GM18526 (cell line): ENCODE data around the gene TSPAN11.

Experiments
- POLR2A ChIP-seq: IDR thresholded peaks from 3 replicates; pipeline ENCODE4 v1.6.1; 2011; ENCODE audit not compliant: insufficient read length; ENCODE audit errors: extremely low read depth

The TSPAN11 gene

DNA sequence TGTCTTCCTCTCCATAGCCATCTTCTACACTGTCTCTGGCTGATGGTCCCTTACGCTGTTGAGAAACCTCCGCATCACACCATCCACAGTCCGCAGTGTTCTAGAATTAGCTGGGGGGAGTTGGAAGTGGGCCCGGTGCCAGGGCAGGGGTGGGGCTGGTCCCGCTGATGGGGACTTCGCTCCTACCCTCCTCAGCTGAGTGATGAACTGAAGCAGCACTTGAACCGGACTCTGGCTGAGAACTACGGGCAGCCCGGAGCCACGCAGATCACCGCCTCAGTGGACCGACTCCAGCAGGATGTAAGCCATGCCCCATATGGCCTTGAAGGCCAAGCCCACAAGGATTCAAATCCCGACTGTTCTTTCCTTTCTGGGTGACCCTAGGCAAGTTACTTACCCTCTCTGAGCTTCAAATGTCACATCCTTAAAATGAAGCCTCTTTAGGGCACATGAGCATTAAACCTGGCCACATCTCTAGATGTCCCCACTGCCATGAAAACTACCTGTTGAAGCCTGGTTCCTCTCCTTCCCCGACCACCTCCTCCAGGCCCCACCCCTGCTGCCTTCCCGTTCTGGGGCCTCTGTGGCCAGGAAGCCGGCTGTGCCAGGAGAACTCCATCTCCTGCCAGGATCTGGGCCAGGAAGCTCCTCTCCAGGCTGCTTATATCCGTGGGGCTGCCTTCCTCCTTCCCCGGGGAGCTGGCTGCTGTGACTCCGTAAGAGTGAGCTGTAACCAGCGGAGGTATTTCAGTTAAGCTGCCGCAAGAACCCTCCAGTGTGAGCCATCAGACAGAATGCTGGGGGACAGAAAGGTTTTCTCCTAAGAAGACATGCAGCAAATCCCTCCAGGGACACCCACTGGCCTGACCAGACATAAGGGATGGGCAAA, 53.1 kb downstream of the TSPAN11 start:
- no peak for TF ChIP-seq POLR2A

GRCh38 chr12:30980955-30981662, 54.6 kb downstream of the TSPAN11 start:
- no peak for TF ChIP-seq POLR2A

DNA sequence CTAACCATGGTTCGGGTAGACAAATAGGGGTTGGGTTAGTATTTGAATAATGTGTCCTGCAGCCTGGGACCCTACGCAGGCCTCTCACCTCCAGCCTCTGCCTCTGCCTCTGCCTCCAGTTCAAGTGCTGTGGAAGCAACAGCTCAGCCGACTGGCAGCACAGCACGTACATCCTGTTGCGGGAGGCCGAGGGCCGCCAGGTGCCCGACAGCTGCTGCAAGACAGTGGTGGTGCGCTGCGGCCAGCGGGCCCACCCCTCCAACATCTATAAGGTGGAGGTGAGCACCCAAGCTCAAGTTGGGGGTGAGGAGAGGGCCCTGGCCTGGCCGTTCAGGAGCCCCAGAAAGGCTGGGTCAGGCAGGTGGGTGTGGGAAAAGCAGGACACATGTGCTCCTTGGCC, 55.9 kb downstream of the TSPAN11 start:
- TF ChIP-seq POLR2A = no peak

DNA sequence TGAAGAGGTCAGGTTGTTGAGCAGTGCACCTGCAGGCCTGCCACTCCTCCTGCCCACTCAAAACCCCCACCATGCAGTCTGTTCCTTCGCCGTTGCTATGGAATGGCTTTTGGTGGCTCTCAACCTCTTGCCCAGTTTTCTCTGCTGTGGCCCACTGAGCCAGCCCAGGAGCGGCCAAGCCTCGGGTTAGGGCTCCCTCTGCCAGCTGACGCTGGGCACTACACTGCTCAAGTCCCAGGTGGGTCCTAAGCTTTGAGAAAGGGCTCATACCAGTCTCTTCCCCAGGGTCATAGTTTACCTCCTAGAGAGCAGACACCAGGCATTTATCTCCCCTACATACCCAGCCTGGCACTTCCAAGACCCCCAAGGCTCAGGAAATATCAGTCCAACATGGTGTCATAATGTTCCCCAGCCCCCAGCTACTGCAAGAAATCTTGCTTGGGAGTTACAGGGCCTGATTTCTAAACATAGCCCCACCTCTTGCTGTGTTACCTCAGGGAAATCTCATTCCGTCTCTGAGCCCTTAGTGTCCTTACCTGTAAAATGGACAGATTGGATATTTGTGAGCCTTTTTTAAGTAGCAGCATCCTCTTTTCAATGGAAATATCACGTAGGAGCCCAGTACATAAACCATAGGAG, 59.4 kb downstream of the TSPAN11 start:
- no peak for TF ChIP-seq POLR2A

GRCh38 chr12:30988086-30988485, 61.5 kb downstream of the TSPAN11 start:
- TF ChIP-seq POLR2A = no peak

DNA sequence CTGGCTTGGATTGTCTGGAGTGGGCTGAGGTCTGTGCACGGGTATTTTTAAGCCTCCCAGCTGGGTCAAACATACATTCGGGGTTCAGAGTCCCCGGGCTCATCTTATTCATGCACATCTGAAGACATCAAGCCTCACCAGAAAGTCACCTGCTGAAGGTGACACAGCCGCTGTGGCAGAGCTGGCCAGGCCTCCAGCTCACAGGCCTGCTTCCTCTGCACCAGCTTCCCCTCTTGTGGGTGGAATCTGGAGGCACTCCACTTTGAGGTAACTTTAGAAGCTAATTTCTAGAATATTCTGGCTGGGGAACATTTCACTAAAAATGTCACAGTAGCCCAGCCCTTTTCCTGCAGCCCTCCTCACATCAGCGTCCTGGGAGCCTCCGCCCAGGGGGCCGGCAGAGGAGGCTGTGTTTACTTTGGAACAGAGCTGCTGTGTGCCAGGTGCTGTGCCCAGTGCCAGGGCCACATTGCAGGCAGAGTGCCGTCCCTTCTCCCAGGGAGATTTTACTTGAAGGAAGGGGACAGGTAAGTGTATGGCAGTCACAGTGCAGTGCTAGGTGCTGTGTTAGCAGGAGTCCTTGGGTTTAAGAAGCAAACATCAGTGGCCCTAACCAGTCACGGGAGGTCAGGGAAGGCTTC, 62.2 kb downstream of the TSPAN11 start:
- no peak for TF ChIP-seq POLR2A

DNA sequence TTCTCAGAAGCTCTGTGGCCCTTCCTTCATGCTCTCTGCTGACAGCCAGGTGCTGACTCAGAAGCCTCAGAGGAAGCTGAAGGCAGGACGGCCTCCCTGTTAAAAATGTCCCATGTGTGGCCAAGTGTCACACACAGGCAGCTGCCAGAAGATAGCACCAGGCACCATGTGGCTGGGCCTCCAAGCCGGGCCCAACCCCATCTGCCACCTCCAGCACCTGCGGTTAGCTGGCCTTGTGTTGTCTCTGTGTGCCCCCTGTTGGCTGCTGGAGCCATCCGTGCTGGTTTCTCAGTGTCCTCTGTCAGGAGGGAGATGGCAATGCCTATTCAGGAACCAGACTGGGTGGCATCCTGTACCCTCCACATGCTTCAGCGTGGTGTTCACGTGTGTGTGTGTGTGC, 63.2 kb downstream of the TSPAN11 start:
- TF ChIP-seq POLR2A = no peak

DNA sequence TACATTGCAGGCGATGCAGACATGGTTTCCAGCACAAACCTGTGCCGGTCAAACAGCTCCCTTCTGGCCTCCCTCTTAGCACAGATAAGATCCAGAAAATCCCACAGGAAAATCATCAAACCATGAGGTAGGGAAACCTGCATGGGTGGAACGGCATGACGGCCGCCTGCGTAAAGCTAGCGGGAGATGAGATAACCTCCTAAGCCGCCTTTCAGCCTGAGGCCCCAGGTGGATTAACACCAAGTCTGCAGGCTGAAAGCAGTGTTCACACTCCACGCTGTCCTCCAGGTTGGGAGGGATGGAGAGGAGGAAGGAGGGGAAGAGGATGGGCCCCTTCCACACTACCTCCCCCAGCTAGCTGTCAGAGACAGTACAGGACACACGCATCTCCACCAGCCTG, 63.8 kb downstream of the TSPAN11 start:
- no peak for TF ChIP-seq POLR2A

GRCh38 chr12:30990776-30991175, 64.2 kb downstream of the TSPAN11 start:
- no peak for TF ChIP-seq POLR2A

DNA sequence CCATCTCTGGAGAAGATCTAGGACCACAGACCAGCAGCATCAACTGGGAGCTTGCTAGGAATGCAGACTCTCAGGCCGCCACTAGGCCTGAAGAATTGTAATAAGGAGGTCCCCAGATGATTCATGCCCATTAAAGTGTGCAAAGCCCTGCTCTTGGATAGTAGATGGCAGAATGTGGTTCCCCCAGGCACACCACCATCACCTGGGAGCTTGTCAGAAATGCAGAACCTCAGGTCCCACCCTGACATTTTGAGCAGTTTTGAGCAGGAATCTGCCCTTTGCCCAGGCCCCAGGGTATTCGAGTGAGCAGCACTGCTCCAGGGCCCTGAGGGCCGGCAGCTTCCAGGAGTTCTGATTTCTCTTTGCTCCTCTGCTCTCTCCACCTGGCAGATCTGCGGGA, 64.9 kb downstream of the TSPAN11 start:
- no peak for TF ChIP-seq POLR2A

DNA sequence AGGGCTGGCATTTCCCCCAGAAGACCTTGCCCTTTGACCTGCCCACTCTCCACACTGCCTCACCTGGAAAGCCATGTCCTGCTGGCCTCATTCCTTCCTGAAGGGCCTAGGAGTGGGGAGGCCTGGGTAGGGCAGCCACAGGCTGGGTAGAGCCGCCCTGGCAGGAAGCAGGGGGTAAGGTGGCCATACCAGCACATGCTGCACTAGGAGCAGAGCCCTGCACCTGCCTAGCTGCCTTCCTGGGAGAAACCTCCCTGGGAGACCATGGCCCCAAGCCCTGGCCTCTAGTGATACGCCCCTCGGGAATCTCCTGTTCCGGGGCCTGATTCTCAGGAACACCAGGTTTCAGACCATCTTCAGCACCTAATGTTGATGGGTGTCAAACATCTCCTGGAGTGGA, 65.8 kb downstream of the TSPAN11 start:
- TF ChIP-seq POLR2A = no peak

DNA sequence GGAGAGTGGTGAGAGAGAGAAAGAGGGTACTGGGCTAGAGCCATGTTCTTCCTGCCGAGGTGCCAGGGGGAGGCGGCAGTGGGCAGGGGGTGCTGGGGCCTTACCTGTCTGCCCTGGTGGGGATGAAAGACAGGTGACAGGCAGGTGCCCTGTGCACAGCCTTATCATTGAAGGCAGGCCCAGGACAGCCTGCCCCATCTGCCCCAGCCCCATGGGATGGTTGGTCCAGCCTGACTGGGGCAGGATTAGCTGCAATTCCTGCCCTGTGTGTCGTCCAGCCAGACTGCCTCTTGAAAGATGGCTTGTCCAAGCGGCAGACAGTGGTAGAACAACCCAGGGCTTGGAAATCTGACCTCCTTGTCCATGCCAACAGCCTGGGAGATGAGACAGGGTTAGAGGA, 67.2 kb downstream of the TSPAN11 start:
- no peak for TF ChIP-seq POLR2A

DNA sequence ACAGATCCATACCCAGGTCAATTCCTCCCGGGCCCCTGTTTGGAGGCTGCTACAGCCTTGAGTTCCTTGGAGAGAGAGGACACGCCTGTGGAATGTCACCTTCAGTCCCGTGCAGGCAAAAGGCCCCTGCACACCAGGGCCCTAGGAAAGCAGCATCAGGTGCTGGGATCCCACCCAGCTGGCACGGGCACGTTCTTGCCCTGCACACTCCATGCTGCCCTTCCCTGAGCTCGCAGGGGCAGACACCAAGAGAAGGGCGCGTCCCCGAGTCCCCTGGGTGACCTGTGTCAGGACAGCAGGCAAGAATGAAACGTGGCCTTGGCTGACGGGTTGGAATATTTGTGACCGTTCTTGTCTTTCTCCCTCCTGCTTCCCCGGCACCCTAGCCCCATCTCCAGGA, 67.7 kb downstream of the TSPAN11 start:
- TF ChIP-seq POLR2A = no peak

DNA sequence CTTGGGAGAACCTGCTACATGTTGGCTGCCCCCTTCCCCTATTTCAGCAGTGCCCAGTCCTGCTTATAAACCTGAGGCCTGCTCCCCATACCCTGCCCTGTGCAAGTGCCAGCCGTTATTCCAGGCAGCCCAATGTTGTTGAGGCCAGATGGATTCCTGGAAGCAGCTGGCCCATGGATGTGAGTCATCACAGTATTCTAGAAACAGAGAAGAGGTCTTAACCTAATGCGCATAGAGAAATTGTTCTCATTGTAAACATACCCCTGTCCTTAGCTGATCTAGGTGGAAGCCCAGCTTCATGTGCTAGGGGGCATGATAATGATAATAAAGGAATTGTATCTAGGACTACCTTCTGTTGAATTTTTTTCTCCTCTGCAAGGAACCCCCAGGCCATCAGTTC, 69.7 kb downstream of the TSPAN11 start:
- TF ChIP-seq POLR2A = no peak

GRCh38 chr12:30996752-30997151, 70.2 kb downstream of the TSPAN11 start:
- TF ChIP-seq POLR2A = no peak
